ENCODE data around the gene ACTL9.

ACTL9 gene

DNA sequence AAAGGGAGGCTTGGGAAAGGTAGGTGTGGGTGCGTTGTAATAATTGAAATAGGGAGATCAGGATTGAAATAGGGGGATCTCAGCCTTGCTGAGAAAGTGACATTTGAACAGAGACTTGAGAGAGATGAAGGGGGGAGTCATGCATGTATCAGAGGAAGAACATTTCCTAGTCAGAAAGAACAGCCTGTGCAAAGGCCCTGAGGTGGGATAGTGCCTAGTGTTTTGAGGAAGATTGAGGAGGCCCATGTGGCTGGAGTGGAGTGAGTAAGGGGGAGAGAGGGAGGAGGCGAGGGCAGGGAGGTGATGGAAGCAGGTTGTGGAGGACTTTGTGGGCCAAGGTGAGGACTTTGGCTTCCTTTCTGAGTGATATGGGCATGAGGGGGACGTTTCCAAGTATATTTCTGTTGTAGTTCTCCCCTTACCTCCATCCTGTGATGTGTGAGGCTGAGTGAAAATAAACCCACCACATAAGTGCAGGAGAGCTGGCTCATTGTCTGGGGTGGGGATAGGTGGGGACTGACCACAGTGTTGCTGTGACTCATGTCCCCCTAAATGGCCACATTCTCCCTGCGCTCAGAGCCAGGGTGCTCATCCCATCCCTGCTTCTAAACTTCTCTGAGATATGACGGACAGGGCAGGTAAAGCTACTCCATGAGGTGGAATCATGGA lies 17.8 kb downstream of the ACTL9 start:
- Histone ChIP-seq H3K4me2 (ENCODE audit: low read length) (no peak overlapping the region), H3F3A (ENCODE audit: control insufficient read depth, insufficient read depth) (no peaks in the 10 kb centered on the region), H3K36me3 (ENCODE audit: control insufficient read depth, low read length) (no peaks in the 10 kb centered on the region), H4K20me1 (ENCODE audit: control insufficient read depth, insufficient read depth, low read depth, low read length) (no peaks in the 10 kb centered on the region), H3K4me3 (ENCODE audit: low read length) (no peak overlapping the region), H3K79me2 (ENCODE audit: control insufficient read depth, low read length) (no peaks in the 10 kb centered on the region), H3K27ac (ENCODE audit: low read depth, low read length) (no peak overlapping the region), H3K9me2 (replicated peaks; ENCODE audit: control insufficient read depth, low read length) (no peaks in the 10 kb centered on the region), H3K27me3 (ENCODE audit: control insufficient read depth, low read length) (no peaks in the 10 kb centered on the region), H3K9me3 (ENCODE audit: control insufficient read depth, insufficient read depth, low read length) (no peaks in the 10 kb centered on the region), H3K4me1 (ENCODE audit: control insufficient read depth, low read length) (no peaks in the 10 kb centered on the region)
- TF ChIP-seq EZH2phosphoT487 (IDR thresholded peaks at IDR 0.05; ENCODE audit: borderline replicate concordance, low read length), result no peak
- TF ChIP-seq, protein P1, sequence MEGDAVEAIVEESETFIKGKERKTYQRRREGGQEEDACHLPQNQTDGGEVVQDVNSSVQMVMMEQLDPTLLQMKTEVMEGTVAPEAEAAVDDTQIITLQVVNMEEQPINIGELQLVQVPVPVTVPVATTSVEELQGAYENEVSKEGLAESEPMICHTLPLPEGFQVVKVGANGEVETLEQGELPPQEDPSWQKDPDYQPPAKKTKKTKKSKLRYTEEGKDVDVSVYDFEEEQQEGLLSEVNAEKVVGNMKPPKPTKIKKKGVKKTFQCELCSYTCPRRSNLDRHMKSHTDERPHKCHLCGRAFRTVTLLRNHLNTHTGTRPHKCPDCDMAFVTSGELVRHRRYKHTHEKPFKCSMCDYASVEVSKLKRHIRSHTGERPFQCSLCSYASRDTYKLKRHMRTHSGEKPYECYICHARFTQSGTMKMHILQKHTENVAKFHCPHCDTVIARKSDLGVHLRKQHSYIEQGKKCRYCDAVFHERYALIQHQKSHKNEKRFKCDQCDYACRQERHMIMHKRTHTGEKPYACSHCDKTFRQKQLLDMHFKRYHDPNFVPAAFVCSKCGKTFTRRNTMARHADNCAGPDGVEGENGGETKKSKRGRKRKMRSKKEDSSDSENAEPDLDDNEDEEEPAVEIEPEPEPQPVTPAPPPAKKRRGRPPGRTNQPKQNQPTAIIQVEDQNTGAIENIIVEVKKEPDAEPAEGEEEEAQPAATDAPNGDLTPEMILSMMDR (IDR thresholded peaks at IDR 0.05; ENCODE audit: low read depth, low read length, poor library complexity, severe bottlenecking), result no peak

DNA sequence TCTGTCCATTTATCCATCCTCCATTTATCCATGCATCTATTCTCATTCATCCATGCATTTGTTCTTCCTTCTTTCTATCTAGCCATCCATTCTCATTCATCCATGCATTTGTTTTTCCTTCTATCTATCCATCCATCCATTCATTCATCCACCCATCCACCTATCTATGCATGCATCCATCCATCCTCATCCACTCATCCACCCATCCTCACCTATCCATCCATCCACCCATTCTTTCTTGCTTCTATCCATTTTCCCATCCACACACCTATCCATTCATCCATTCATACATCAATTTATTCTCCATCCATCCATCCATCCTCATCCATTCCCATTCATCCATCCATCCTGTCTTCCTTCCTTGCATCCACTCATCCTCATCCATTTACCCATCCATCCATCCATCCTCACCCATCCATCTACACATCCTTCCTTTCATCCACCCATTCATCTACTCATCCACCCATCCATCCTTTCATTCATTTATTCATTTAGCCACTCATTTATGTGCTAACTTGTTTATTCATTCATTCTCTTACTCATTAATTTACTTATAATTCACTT lies 20.3 kb downstream of the ACTL9 start:
- Histone ChIP-seq H3K9me3 (ENCODE audit: control insufficient read depth, insufficient read depth, low read length) (no peaks in the 10 kb centered on the region), H3K36me3 (ENCODE audit: control insufficient read depth, low read length) (no peaks in the 10 kb centered on the region), H3K4me1 (ENCODE audit: control insufficient read depth, low read length) (no peaks in the 10 kb centered on the region), H3F3A (ENCODE audit: control insufficient read depth, insufficient read depth) (no peaks in the 10 kb centered on the region), H3K79me2 (ENCODE audit: control insufficient read depth, low read length) (no peaks in the 10 kb centered on the region), H3K27ac (ENCODE audit: low read depth, low read length) (no peak overlapping the region), H3K9me2 (replicated peaks; ENCODE audit: control insufficient read depth, low read length) (no peaks in the 10 kb centered on the region), H3K4me3 (ENCODE audit: low read length) (no peak overlapping the region), H3K27me3 (ENCODE audit: control insufficient read depth, low read length) (peaks cover 2% of the 10 kb centered on the region; the same call in 1 of the 2 replicates), H3K4me2 (ENCODE audit: low read length) (no peak overlapping the region), H4K20me1 (ENCODE audit: control insufficient read depth, insufficient read depth, low read depth, low read length) (no peaks in the 10 kb centered on the region)
- TF ChIP-seq, protein P1 (IDR thresholded peaks at IDR 0.05; ENCODE audit: low read depth, low read length, poor library complexity, severe bottlenecking), result no peak

DNA sequence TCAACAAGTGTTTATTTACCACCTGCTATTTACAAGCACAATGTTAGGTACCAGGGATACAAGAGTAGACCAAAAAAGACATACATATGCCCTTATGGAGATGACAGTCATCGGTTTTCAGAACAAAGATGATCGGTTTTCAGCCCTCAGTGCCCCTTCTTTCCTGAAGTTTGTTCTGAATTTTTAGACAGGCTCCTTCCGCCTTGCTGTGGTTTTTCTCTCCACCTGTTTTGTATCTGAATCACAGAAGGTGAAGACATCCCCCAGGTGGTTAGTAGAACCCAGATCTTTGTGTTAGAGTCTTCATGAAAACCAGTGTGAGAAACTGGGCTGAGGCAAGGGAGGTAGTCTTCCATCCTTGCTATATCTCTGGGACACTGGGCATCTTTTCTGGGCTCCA lies 23.5 kb downstream of the ACTL9 start:
- H3K27me3 ChIP-seq (ENCODE audit: control insufficient read depth, low read length), result peaks cover 2% of the 10 kb centered on the region; the same call in 1 of the 2 replicates

More for the DNA sequence above, 23.5 kb downstream of the ACTL9 start:
- no peak for TF ChIP-seq EZH2phosphoT487 (IDR thresholded peaks at IDR 0.05; ENCODE audit: borderline replicate concordance, low read length)
- TF ChIP-seq, protein P1 (IDR thresholded peaks at IDR 0.05; ENCODE audit: low read depth, low read length, poor library complexity, severe bottlenecking), result no peak
- Histone ChIP-seq H3K4me1 (ENCODE audit: control insufficient read depth, low read length) (peaks cover 12% of the 10 kb centered on the region), H3K79me2 (ENCODE audit: control insufficient read depth, low read length) (no peaks in the 10 kb centered on the region), H3F3A (ENCODE audit: control insufficient read depth, insufficient read depth) (no peaks in the 10 kb centered on the region), H3K4me3 (ENCODE audit: low read length) (no peak overlapping the region), H3K27ac (ENCODE audit: low read depth, low read length) (no peak overlapping the region), H4K20me1 (ENCODE audit: control insufficient read depth, insufficient read depth, low read depth, low read length) (no peaks in the 10 kb centered on the region), H3K9me2 (replicated peaks; ENCODE audit: control insufficient read depth, low read length) (no peaks in the 10 kb centered on the region), H3K36me3 (ENCODE audit: control insufficient read depth, low read length) (no peaks in the 10 kb centered on the region), H3K9me3 (ENCODE audit: control insufficient read depth, insufficient read depth, low read length) (no peaks in the 10 kb centered on the region), H3K4me2 (ENCODE audit: low read length) (no peak overlapping the region)
